ENCODE measurements around the gene WNT11. TPM values are rescaled to one million over a fixed set of nuclear protein-coding genes. Genes with fewer than 3 reads are reported as not detected.

Gene WNT11
- total RNA-seq, 4 donors from 2014 or later: 6.6 to 7.5 (median 6.9) TPM

GRCh38 chr11:76197941-76198640 lies 8.2 kb downstream of the WNT11 start:
- Histone ChIP-seq H3K4me3 (no peak overlapping the region), H3K27me3 (no peaks in the 10 kb centered on the region), H3K9me3 (no peaks in the 10 kb centered on the region), H3K4me1 (no peaks in the 10 kb centered on the region), H3K36me3 (no peaks in the 10 kb centered on the region), H3K27ac (no peak overlapping the region)
- TF ChIP-seq POLR2A (IDR thresholded peaks at IDR 0.05): no peak
- TF ChIP-seq, protein P1, sequence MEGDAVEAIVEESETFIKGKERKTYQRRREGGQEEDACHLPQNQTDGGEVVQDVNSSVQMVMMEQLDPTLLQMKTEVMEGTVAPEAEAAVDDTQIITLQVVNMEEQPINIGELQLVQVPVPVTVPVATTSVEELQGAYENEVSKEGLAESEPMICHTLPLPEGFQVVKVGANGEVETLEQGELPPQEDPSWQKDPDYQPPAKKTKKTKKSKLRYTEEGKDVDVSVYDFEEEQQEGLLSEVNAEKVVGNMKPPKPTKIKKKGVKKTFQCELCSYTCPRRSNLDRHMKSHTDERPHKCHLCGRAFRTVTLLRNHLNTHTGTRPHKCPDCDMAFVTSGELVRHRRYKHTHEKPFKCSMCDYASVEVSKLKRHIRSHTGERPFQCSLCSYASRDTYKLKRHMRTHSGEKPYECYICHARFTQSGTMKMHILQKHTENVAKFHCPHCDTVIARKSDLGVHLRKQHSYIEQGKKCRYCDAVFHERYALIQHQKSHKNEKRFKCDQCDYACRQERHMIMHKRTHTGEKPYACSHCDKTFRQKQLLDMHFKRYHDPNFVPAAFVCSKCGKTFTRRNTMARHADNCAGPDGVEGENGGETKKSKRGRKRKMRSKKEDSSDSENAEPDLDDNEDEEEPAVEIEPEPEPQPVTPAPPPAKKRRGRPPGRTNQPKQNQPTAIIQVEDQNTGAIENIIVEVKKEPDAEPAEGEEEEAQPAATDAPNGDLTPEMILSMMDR (IDR thresholded peaks at IDR 0.05): no peak
- no peak for DNase-seq

- no peak overlapping the region for H3K4me3 ChIP-seq
- H3K27ac ChIP-seq: no peak overlapping the region
- no peak for DNase-seq
- H3K27me3 ChIP-seq: no peaks in the 10 kb centered on the region
- H3K4me1 ChIP-seq: no peaks in the 10 kb centered on the region
- TF ChIP-seq POLR2A (IDR thresholded peaks at IDR 0.05): no peak
- TF ChIP-seq, protein P1 (IDR thresholded peaks at IDR 0.05): no peak
- no peaks in the 10 kb centered on the region for H3K36me3 ChIP-seq
- no peaks in the 10 kb centered on the region for H3K9me3 ChIP-seq
These were observed 9.0 kb downstream of the WNT11 start for GRCh38 chr11:76197332-76197731.

DNA sequence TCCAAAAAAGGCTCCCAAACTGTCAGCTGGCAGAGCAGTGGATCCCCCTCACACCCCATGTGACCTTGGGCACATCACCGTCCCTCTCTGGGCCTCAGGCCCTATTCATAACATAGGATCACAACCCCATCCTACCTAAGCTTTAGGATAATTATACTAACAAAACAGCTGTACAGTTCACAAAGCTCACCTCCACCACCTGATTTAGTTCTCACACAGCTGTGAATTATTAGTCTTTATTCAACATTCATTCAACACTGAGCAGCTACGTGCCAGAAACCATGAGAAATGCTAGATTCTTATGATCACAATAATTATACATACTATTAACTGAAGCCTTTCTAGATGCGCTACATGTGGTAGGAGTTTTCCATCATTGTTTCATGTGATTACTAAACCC lies 9.5 kb downstream of the WNT11 start:
- Histone ChIP-seq H3K36me3 (no peaks in the 10 kb centered on the region), H3K27me3 (no peaks in the 10 kb centered on the region), H3K27ac (no peak overlapping the region), H3K4me3 (no peak overlapping the region), H3K9me3 (no peaks in the 10 kb centered on the region), H3K4me1 (no peaks in the 10 kb centered on the region)
- no peak for DNase-seq
- TF ChIP-seq, protein P1 (IDR thresholded peaks at IDR 0.05): no peak
- TF ChIP-seq POLR2A (IDR thresholded peaks at IDR 0.05): no peak

DNA sequence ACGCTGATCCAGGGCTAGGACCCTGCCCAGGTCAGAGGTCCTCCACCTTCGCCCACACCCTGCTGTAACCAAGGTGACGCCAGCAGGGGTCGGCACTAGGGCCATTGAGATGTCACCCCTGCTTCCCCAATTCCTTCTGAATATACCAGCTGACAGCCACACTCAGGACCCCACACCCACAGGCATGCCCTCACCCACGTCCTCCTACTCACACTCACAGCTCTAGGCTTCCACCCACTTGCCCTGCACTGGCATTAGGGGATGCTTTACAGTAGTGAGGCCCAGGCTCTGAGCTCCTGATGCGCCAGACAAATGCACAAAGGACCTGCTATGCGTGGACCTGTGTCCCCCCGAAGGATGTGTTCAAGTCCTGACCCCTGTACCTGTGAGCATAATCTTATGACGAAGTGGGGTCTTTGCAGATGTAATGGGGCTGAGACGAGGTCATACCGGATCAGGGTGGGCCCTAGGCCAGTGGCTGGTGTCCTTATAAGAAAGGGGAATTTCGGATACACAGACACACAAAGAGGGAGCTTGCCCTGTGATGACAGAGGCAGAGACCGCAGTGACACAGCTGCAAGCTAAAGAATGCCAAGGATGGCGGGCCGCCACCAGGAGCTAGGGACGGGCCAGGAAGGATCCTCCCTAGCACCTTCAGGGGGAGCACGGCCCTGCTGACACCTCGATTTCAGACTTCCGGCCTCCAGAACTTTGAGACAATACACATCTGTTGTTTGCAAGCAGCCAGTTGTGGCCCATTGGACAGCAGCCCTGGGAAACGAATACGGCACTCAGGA lies 11.2 kb downstream of the WNT11 start:
- no peak overlapping the region for H3K27ac ChIP-seq
- H3K4me1 ChIP-seq: no peaks in the 10 kb centered on the region
- TF ChIP-seq, protein P1 (IDR thresholded peaks at IDR 0.05): no peak
- no peak for TF ChIP-seq POLR2A (IDR thresholded peaks at IDR 0.05)
- DNase-seq: no peak
- no peaks in the 10 kb centered on the region for H3K9me3 ChIP-seq
- H3K36me3 ChIP-seq: no peaks in the 10 kb centered on the region
- no peak overlapping the region for H3K4me3 ChIP-seq
- no peaks in the 10 kb centered on the region for H3K27me3 ChIP-seq

- Histone ChIP-seq H3K27me3 (no peaks in the 10 kb centered on the region), H3K27ac (no peak overlapping the region), H3K36me3 (no peaks in the 10 kb centered on the region), H3K4me1 (no peaks in the 10 kb centered on the region), H3K9me3 (no peaks in the 10 kb centered on the region), H3K4me3 (no peak overlapping the region)
- TF ChIP-seq, protein P1 (IDR thresholded peaks at IDR 0.05): no peak
- TF ChIP-seq POLR2A (IDR thresholded peaks at IDR 0.05): no peak
- DNase-seq: no peak
These were observed 13.1 kb downstream of the WNT11 start for GRCh38 chr11:76193219-76193618.
